DMS79 treated with DMSO at 0.1 percent for 48 hours (cell line): ENCODE data around the gene TMEM184B.

Source experiments
- DNase-seq: peaks from one replicate; lab custom pipeline; 2025; lab: John Stamatoyannopoulos, UW

TMEM184B gene

GRCh38 chr22:38272373-38273134 is at the start of gene TMEM184B:
TSS of gene TMEM184B (minus strand) at chr22:38273010. CDS start at chr22:38247961, 25,049 bp downstream.
- peak; percentile 8 for DNase-seq

GRCh38 chr22:38320605-38321402 is 48.0 kb upstream of the TMEM184B start:
- no peak for DNase-seq

GRCh38 chr22:38318792-38319773 is 46.3 kb upstream of the TMEM184B start:
- DNase-seq, result no peak

DNA sequence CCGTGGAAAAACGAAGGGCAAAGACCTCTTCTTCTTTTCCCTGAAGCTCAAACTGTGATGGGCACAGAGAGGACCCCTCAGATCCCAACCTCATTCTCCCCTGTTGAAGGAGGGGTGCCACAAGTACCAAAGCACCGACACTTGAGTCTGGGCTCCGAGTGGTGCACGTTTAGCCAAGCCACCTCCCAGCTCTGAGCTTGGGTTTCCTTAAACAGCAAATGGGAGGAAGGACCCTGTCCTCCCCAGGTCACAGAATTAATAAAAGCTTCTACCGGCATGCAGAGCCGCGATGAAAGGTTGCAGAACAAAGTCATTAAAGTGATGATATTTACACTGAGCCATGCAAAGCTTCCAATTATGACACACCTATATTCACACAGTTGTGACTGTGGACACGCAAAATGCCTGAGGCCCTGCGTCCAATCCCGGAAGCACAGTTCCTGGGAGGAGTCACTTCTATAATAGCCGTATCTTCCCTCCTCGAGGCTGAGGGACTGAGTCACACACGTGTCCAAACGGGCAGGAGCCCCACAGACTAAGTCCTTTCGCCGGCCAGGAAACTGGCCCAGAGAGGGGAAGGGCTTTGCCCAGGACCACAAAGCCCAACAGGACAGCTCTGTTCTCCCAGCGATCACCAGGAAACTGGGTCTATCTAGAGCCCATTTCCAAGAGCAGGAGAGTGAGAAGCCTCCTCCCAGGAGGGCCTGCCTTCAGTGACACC is 45.3 kb upstream of the TMEM184B start:
- peak; percentile 31 for DNase-seq

- DNase-seq, result peak; percentile 47
Measured at GRCh38 chr22:38317122-38317994, 44.5 kb upstream of the TMEM184B start, which contains the start of gene CSNK1E. TSS of gene CSNK1E (minus strand) at chr22:38317433. CDS start at chr22:38314157, 3,276 bp downstream.

GRCh38 chr22:38316364-38317121 is 43.7 kb upstream of the TMEM184B start:
- peak; percentile 9 for DNase-seq

DNA sequence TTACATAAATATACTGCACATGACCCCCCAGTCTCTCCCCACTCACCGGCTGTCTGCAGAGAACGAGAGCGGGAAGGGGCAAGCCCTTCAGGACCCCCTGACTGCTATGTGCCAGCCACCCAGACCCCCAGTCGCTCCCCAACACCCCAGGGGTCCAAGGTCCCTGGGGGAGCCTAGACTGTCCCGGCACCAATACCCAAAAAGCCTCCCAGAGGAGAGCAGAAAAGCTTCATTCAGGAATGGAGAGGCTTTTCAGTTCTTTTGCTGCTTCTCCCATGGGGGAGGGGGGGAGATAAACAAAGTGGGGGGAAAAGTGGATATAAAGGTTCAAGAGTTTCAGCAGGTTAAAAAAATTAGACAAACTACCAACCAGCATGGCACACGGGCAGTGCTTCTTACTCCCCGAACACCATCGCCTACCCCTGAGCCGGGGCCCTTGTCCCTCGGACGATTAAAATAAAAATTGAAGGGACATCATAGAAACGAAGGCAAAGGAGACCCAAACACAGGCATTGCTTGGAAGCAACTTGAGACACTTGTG is 43.1 kb upstream of the TMEM184B start:
- DNase-seq, result no peak

- DNase-seq, result peak; percentile 11
Measured at GRCh38 chr22:38314933-38315822, 42.4 kb upstream of the TMEM184B start.

GRCh38 chr22:38314051-38314932 is 41.5 kb upstream of the TMEM184B start:
- no peak for DNase-seq

DNA sequence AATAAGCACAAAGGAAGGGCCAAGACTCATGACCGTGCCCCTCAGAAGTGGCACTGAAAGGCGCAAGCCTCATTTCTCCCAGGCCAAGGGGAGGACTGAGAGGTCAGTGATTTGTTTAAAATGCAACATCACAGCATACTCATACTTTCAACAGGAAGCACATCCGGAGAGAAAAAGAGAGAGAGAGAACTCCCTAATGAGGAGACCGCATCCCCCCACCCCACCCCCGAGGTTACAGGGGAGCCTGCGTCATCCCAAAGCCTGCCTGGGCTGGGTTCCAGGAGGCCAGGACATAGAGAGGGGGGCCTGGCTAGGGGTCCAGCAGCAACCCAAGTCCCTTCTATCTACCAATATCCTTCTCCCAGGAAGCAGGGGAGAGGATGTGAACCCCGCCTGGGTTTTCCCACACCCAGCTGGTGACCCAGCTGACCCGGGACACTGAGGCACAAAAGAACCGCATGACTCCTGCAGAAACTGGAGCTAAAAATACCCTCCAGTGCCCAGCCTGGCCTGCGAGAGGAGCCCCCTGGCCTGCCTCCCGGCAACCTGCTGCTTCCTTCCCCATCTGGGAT is 40.7 kb upstream of the TMEM184B start:
- DNase-seq, result no peak

GRCh38 chr22:38312261-38312800 is 39.5 kb upstream of the TMEM184B start:
- no peak for DNase-seq

GRCh38 chr22:38311323-38311620 is 38.5 kb upstream of the TMEM184B start:
- no peak for DNase-seq

DNA sequence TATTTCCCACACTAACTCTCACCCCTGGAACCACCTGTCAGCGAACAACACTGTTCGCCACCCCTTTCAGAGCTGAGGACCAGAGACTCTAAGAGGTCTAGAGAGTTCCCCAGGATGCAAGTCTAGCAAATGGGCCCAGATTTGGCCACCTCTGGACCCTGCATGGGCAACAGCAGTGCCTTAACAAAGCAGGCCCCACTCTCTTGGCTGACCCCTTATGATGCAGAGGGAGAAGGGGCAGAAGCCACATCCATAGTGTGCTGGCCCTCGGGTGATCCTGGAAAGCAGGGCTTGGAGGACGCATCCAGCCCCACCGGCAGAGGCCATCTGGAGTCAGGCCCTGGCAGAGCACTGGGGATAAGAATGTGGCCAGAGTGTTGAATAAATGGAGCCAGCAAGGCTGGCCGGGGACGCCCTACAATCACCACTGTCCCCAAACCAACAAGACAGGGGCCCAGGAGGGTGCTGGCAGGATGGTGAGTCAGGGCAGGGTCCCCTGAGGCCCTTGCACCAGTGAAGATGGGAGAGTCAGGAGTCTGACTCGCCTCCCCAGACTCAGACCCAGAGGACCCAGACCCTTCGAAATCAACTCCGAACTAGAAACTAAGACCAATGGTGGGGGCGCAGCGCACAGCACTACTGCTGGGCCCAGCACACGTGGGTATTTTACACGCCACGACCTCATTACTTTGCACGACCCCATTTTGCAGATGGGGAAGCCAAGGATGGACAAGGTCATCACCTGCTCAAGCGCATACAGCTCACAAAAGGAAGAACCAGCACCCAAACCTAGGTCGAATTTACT is 37.9 kb upstream of the TMEM184B start:
- no peak for DNase-seq

DNA sequence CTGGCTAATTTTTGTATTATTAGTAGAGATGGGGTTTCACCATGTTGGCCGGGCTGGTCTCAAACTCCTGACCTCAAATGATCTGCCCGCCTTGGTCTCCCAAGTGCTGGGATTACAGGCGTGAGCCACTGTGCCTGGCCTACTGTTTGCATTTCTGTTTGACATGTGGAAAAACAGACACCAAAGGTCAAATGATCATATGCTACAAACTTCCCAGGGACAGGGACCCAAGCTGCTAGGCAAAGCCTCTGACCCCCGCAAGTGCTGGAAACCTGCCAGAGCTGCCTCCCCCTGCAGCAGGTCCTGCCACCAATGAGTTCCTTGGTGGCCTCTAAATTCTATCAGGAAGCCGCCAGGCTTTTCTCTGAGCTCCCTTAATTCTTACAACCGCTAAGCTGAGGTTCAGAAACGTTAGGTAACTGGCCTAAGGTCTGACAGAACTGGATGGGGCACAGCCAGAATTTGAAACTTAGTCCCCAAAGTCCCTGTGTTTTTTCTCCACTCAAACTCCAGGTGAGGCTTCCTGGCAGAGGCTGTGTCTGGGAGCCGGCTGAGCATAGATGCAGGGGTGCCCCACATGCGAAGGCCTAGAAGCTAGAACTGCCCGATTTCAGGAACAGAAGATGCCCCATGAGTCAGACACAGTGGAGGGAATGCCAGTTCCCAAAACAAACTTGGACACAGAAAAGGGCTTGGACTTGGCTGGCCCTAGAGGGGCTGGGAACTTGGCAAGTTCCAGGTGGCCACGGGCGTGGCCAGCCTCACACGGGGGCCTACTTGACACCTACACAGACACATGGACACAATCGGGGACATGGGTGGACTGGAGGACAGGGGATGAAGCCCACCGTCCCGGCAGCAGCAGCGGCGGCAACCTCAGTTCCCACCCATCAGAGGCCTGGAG is 37.1 kb upstream of the TMEM184B start:
- DNase-seq, result no peak
